Mesenchymal stem cell (in vitro differentiated cells and primary cell): ENCODE results near the gene SRCAP.

Experiments
- DNase-seq: peaks from one replicate; pipeline ENCODE4 v3.0.0-alpha.2; 2013
- H2AFZ ChIP-seq: one replicate; pipeline ENCODE4 v1.6.1; 2013; ENCODE audit warnings: low read depth, mild to moderate bottlenecking, control low read depth, inconsistent platforms, low read length, moderate library complexity
- H2AK5ac ChIP-seq: 2 replicates; pipeline ENCODE4 v1.6.1; 2013; ENCODE audit warnings: low read length, moderate library complexity, mild to moderate bottlenecking, inconsistent platforms; ENCODE audit not compliant: severe bottlenecking
- H2BK120ac ChIP-seq: one replicate; pipeline ENCODE4 v1.6.1; 2013; ENCODE audit warnings: low read depth, mild to moderate bottlenecking, inconsistent platforms, low read length, moderate library complexity
- H2BK12ac ChIP-seq, 2 experiments: one replicate each; pipeline ENCODE4 v1.6.1; 2013; ENCODE audit warnings: inconsistent platforms in 2 of 2, low read length in 2 of 2, mild to moderate bottlenecking in 2 of 2, moderate library complexity in 2 of 2, control low read depth in 1 of 2
- H2BK15ac ChIP-seq: one replicate; pipeline ENCODE4 v1.6.1; 2013; ENCODE audit warnings: mild to moderate bottlenecking, low read depth, inconsistent platforms; ENCODE audit not compliant: poor library complexity, severe bottlenecking
- H2BK5ac ChIP-seq: 2 replicates; pipeline ENCODE4 v1.6.1; 2013; ENCODE audit warnings: low read depth, mild to moderate bottlenecking, low read length, control low read depth, inconsistent platforms; ENCODE audit not compliant: poor library complexity, severe bottlenecking
- H3K14ac ChIP-seq, 2 experiments: one replicate each; pipeline ENCODE4 v1.6.1; 2013; ENCODE audit warnings: inconsistent platforms in 2 of 2, low read length in 2 of 2, control low read depth in 1 of 2, mild to moderate bottlenecking in 1 of 2, moderate library complexity in 1 of 2
- H3K18ac ChIP-seq, 2 experiments: one replicate each; pipeline ENCODE4 v1.6.1; 2013; ENCODE audit warnings: inconsistent platforms in 2 of 2, low read length in 2 of 2, control low read depth in 1 of 2, low read depth in 1 of 2, mild to moderate bottlenecking in 1 of 2
- H3K23ac ChIP-seq, 2 experiments: one replicate each; pipeline ENCODE4 v1.6.1; 2013; ENCODE audit warnings: inconsistent platforms in 2 of 2, low read length in 2 of 2, mild to moderate bottlenecking in 2 of 2, moderate library complexity in 2 of 2, control low read depth in 1 of 2
- H3K27ac ChIP-seq: 2 replicates; pipeline ENCODE4 v1.5.1; 2013; ENCODE audit warnings: mild to moderate bottlenecking, moderate library complexity, low read length, control low read depth, inconsistent platforms; ENCODE audit not compliant: poor library complexity, severe bottlenecking
- H3K27me3 ChIP-seq, 2 experiments: 2 replicates each; pipeline versions ENCODE4 v1.6.1 to v1.7.0; 2013; ENCODE audit warnings: low read length in 2 of 2, mild to moderate bottlenecking in 2 of 2, moderate library complexity in 2 of 2, control low read depth in 1 of 2, inconsistent platforms in 1 of 2; ENCODE audit not compliant: control insufficient read depth in 1 of 2, insufficient read depth in 1 of 2
- H3K36me3 ChIP-seq, 2 experiments: 2 replicates each; pipeline versions ENCODE4 v1.6.1 to v1.7.0; 2013; ENCODE audit warnings: low read length in 2 of 2, control low read depth in 1 of 2, inconsistent platforms in 1 of 2, low read depth in 1 of 2, mild to moderate bottlenecking in 1 of 2; ENCODE audit not compliant: insufficient read depth in 2 of 2, control insufficient read depth in 1 of 2
- H3K4ac ChIP-seq, 2 experiments: one replicate each; pipeline ENCODE4 v1.6.1; 2013; ENCODE audit warnings: inconsistent platforms in 2 of 2, low read length in 2 of 2, mild to moderate bottlenecking in 2 of 2, moderate library complexity in 2 of 2, control low read depth in 1 of 2, low read depth in 1 of 2
- H3K4me1 ChIP-seq: 2 replicates; pipeline ENCODE4 v1.6.1; 2013; ENCODE audit warnings: low read depth, low read length, control low read depth; ENCODE audit not compliant: control insufficient read depth, insufficient read depth
- H3K4me2 ChIP-seq: 2 replicates; pipeline ENCODE4 v1.6.1; 2013; ENCODE audit warnings: low read length, mild to moderate bottlenecking, inconsistent platforms; ENCODE audit not compliant: poor library complexity, severe bottlenecking
- H3K4me3 ChIP-seq, 2 experiments: 2 replicates each; pipeline versions ENCODE4 v1.5.1 to v1.7.0; 2013; ENCODE audit warnings: low read length in 2 of 2, mild to moderate bottlenecking in 2 of 2, control low read depth in 1 of 2, low read depth in 1 of 2; ENCODE audit not compliant: insufficient read depth in 1 of 2
- H3K79me1 ChIP-seq: replicated peaks from 2 replicates; pipeline ENCODE4 v1.6.1; 2013; ENCODE audit warnings: mild to moderate bottlenecking, control low read depth, low read length, inconsistent platforms; ENCODE audit not compliant: poor library complexity, severe bottlenecking
- H3K9ac ChIP-seq: 2 replicates; pipeline ENCODE4 v1.7.0; 2013; ENCODE audit warnings: mild to moderate bottlenecking, low read length, moderate library complexity
- H3K9me3 ChIP-seq: 2 replicates; pipeline ENCODE4 v1.7.0; 2013; ENCODE audit warnings: mild to moderate bottlenecking, low read length; ENCODE audit not compliant: control insufficient read depth
- H4K8ac ChIP-seq: one replicate; pipeline ENCODE4 v1.6.1; 2013; ENCODE audit warnings: inconsistent platforms, mild to moderate bottlenecking, low read length, moderate library complexity
- H4K91ac ChIP-seq: one replicate; pipeline ENCODE4 v1.6.1; 2013; ENCODE audit warnings: mild to moderate bottlenecking, low read length, inconsistent platforms
- WGBS: methylation state at CpG from one replicate; pipeline ENCODE4 v1.1.7; 2013; ENCODE audit warnings: mixed read lengths; 5-methylcytosine and 5-hydroxymethylcytosine counted together

Gene SRCAP

DNA sequence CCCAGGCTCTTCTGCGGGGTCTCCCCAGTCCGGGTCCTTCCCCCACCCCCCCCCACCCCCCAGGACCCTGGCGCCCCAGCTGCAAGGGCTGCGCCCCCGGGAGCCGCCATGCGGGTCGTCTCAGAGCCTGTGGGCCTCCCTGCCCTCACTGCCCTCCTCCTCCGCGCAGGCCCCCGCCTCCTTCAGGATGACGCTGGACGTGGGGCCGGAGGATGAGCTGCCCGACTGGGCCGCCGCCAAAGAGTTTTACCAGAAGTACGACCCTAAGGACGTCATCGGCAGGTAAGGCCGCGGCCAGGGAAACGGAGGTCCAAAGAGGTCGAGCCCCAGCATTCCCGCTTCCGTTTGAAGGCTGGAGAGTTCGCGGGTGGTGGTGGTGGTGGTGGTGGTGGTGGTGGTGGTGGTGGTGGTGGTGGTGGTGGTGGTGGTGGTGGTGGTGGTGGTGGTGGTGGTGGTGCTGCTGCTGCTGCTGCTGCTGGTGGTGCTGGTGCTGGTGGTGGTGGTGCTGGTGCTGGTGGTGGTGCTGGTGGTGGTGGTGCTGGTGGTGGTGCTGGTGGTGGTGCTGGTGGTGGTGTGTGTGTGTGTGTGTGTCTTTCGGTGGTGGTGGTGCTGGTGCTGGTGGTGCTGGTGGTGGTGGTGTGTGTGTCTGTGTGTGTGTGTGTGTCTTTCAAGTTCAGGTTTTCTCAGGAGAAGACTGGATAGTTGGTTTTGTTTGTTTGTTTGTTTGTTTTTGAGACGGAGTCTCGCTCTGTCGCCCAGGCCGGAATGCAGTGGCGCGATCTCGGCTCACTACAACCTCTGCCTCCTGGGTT is 49.9 kb downstream of the SRCAP start:
- H2BK12ac ChIP-seq, result no peak overlapping the region
- peaks cover 9% of the 10 kb centered on the region for H3K4me1 ChIP-seq
- H3K18ac ChIP-seq, result peak overlapping the region in 1 of 2 experiments; percentile 46
- peaks cover 28 to 47% of the 10 kb centered on the region in 2 experiments for H3K36me3 ChIP-seq
- H3K4me2 ChIP-seq, result peak overlapping the region; percentile 41
- H3K9me3 ChIP-seq, result no peaks in the 10 kb centered on the region
- H2BK120ac ChIP-seq, result no peak overlapping the region
- no peak overlapping the region for H3K27ac ChIP-seq
- 21% methylated on average over 26 of the region's 36 CpGs for WGBS
- no peak overlapping the region for H4K8ac ChIP-seq
- H3K14ac ChIP-seq, result peak overlapping the region in 1 of 2 experiments; percentile 86
- no peak overlapping the region for H3K23ac ChIP-seq
- H2BK15ac ChIP-seq, result no peak overlapping the region
- H3K27me3 ChIP-seq, result no peaks in the 10 kb centered on the region
- peak overlapping the region; percentile 83 to 98 for H3K4me3 ChIP-seq
- H4K91ac ChIP-seq, result no peak overlapping the region
- H2AK5ac ChIP-seq, result no peak overlapping the region
- H2AFZ ChIP-seq, result no peak overlapping the region
- peaks cover 12% of the 10 kb centered on the region for H3K79me1 ChIP-seq
- no peak overlapping the region for H3K4ac ChIP-seq
- H3K9ac ChIP-seq, result peak overlapping the region; percentile 90
- DNase-seq, result peak; percentile 61
- no peak overlapping the region for H2BK5ac ChIP-seq

DNA sequence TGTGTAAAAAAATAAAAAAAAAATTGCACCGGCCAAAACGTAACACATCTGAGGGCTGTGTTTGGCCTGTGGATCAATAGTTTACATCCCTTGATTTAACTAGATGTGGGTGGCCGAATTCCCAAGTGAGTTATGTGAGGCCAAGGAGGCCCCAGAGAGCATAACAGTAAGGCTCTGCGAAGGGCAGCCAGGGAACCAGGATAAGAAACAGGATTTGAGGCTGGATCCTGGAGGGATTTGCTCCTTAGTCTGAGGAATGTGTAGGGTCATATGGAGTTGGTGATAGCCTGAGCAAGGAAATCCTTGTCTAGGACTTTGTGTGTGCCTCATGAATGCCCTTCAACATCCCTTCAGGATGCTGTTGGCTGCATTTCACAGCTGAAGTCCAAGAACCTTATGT is 51.2 kb downstream of the SRCAP start:
- 94% methylated on average over 4 of the region's 4 CpGs for WGBS
- no peaks in the 10 kb centered on the region for H3K9me3 ChIP-seq
- H3K79me1 ChIP-seq, result peaks cover 17% of the 10 kb centered on the region

DNA sequence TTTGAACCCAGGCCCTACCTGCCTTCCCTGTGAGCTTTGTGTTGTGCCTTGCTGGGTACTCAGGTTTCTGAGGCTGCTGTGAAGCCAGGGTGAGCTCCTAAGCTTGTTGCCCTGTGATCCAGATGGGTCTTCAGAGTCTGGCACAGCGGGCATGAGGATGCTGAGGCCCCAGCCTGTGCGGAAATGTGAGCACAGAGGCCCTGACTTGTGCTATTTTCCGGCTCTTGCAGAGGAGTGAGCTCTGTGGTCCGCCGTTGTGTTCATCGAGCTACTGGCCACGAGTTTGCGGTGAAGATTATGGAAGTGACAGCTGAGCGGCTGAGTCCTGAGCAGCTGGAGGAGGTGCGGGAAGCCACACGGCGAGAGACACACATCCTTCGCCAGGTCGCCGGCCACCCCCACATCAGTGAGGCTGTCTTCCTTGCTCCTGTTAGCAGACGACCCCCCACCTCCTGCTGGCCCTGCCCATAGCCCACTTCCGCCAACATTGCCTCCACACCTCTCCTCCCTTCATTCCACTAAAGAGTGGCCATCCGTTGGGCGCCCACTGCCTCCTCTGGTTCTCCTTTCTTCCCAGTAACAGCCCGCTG is 52.0 kb downstream of the SRCAP start:
- Histone ChIP-seq H2BK120ac (no peak overlapping the region), H3K4me3 (no peak overlapping the region), H3K23ac (no peak overlapping the region), H2BK12ac (no peak overlapping the region), H2BK15ac (no peak overlapping the region), H3K4me2 (no peak overlapping the region), H3K27me3 (no peaks in the 10 kb centered on the region), H3K18ac (no peak overlapping the region), H3K27ac (no peak overlapping the region), H3K4me1 (peaks cover 9% of the 10 kb centered on the region), H3K79me1 (peaks cover 18% of the 10 kb centered on the region), H3K9ac (no peak overlapping the region), H4K91ac (no peak overlapping the region), H4K8ac (no peak overlapping the region), H2AFZ (no peak overlapping the region), H3K36me3 (peaks cover 34 to 47% of the 10 kb centered on the region in 2 experiments), H3K14ac (no peak overlapping the region), H3K9me3 (no peaks in the 10 kb centered on the region), H2BK5ac (no peak overlapping the region), H2AK5ac (no peak overlapping the region), H3K4ac (no peak overlapping the region)
- DNase-seq, result no peak
- WGBS, result 95% methylated on average over 20 of the region's 20 CpGs

More for the DNA sequence above, 51.2 kb downstream of the SRCAP start:
- Histone ChIP-seq H2BK5ac (no peak overlapping the region), H3K36me3 (peaks cover 30 to 48% of the 10 kb centered on the region in 2 experiments), H3K4me3 (no peak overlapping the region), H2AK5ac (no peak overlapping the region), H2BK12ac (no peak overlapping the region), H3K18ac (no peak overlapping the region), H3K27ac (no peak overlapping the region), H3K14ac (no peak overlapping the region), H3K4ac (no peak overlapping the region), H3K4me2 (no peak overlapping the region), H2BK120ac (no peak overlapping the region), H2BK15ac (no peak overlapping the region), H4K8ac (no peak overlapping the region), H2AFZ (no peak overlapping the region), H3K4me1 (peaks cover 9% of the 10 kb centered on the region), H3K27me3 (no peaks in the 10 kb centered on the region), H3K9ac (no peak overlapping the region), H4K91ac (no peak overlapping the region), H3K23ac (no peak overlapping the region)
- DNase-seq, result no peak

DNA sequence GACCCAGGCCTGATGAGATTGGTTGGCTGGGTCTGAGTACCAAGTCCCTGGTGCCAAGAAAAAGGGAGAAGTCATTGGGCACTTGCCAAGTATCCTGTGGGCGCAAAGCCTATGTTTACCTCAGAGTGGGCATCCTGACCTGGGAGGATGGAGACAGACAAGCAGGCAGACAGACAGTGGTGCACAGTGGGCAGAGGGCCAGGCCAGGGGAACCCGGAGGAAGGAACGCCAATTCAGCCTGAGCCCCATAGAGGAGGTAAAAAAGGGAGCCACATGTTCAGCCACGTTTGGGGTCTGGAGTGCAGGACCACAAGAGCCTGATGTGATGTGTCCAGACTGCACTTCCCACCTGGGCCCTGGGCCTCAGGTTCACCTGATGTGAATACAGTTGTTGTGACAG is 54.6 kb downstream of the SRCAP start:
- H3K9ac ChIP-seq, result no peak overlapping the region
- no peaks in the 10 kb centered on the region for H3K27me3 ChIP-seq
- no peak overlapping the region for H3K4me3 ChIP-seq
- H2BK5ac ChIP-seq, result no peak overlapping the region
- no peak overlapping the region for H3K23ac ChIP-seq
- peaks cover 6% of the 10 kb centered on the region for H3K4me1 ChIP-seq
- no peak overlapping the region for H3K27ac ChIP-seq
- H2BK12ac ChIP-seq, result no peak overlapping the region
- H3K36me3 ChIP-seq, result peaks cover 51 to 63% of the 10 kb centered on the region in 2 experiments
- no peak overlapping the region for H2AK5ac ChIP-seq
- H2BK120ac ChIP-seq, result no peak overlapping the region
- H4K8ac ChIP-seq, result no peak overlapping the region
- no peak overlapping the region for H3K4me2 ChIP-seq
- H4K91ac ChIP-seq, result no peak overlapping the region
- H3K14ac ChIP-seq, result no peak overlapping the region
- H3K9me3 ChIP-seq, result no peaks in the 10 kb centered on the region
- H2AFZ ChIP-seq, result no peak overlapping the region
- H3K18ac ChIP-seq, result no peak overlapping the region
- no peak for DNase-seq
- H3K4ac ChIP-seq, result no peak overlapping the region
- H3K79me1 ChIP-seq, result peaks cover 27% of the 10 kb centered on the region
- H2BK15ac ChIP-seq, result no peak overlapping the region
- 99% methylated on average over 4 of the region's 4 CpGs for WGBS
